ENCODE data around the gene PLA2G4A. TPM values are rescaled to one million over a fixed set of nuclear protein-coding genes. Genes with fewer than 3 reads are reported as not detected.

Gene PLA2G4A
- total RNA-seq, 1 experiment from 2014 or later, result 0.39 TPM

DNA sequence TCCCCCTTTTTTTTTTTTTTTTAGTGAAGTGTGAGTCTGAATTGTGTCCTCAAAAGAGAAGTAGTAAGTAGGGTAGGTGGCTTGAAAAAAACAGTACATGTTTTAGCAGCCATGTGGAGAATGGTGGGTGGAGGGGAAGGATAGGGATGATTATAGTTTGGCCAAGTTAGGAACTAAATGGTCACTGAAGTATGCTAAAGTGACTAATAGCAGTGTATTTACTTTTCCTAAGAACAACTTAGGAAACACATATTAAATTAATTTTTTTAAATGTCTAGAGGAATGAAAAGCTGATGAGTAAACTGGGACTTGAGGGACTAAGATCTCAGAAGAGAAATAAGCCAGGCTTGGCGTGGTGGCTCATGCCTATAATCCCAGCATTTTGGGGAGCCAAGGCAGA lies 55.5 kb downstream of the PLA2G4A start:
- Histone ChIP-seq H3K23me2 (ENCODE audit: insufficient read length, low read depth, low read length, poor library complexity, severe bottlenecking) (no peaks in the 10 kb centered on the region), H3K79me1 (ENCODE audit: insufficient read depth, low read depth, low read length, poor library complexity, severe bottlenecking) (no peaks in the 10 kb centered on the region), H2BK12ac (ENCODE audit: insufficient read length, low read depth, low read length) (no peak overlapping the region), H3K4me2 (ENCODE audit: insufficient read depth, insufficient read length, low read length) (no peak overlapping the region), H4K91ac (ENCODE audit: insufficient read length, low read depth, low read length) (no peak overlapping the region), H4K8ac (replicated peaks; ENCODE audit: insufficient read length, low read depth, low read length) (no peak overlapping the region), H3K23ac (ENCODE audit: insufficient read length, low read depth, low read length) (no peak overlapping the region), H3K9me3 (ENCODE audit: control insufficient read depth, low read depth, low read length) (no peaks in the 10 kb centered on the region), H3K27ac (ENCODE audit: insufficient read length, low read depth, low read length) (no peak overlapping the region), H4K20me1 (ENCODE audit: control insufficient read depth, insufficient read depth, insufficient read length) (no peaks in the 10 kb centered on the region), H2BK5ac (ENCODE audit: insufficient read length, low read length) (no peak overlapping the region), H3K18ac (ENCODE audit: insufficient read length, low read depth, low read length) (no peak overlapping the region), H3K9ac (ENCODE audit: extremely low read depth, insufficient read length, low read length) (no peak overlapping the region), H3K14ac (ENCODE audit: insufficient read depth, low read length) (no peak overlapping the region), H2AK5ac (ENCODE audit: insufficient read length, low read length) (no peak overlapping the region), H3K4ac (ENCODE audit: low read depth, low read length) (no peak overlapping the region), H2BK120ac (ENCODE audit: low read depth, low read length, poor library complexity, severe bottlenecking) (no peak overlapping the region), H2BK20ac (ENCODE audit: low read depth, low read length, poor library complexity, severe bottlenecking) (no peak overlapping the region), H3K4me1 (ENCODE audit: insufficient read depth, low read length) (0 out of 2 replicates have a peak, but pooled peaks cover 2% of the 10 kb centered on the region), H3K27me3 (ENCODE audit: insufficient read depth, low read length) (no peaks in the 10 kb centered on the region), H3K56ac (ENCODE audit: insufficient read length, low read depth, low read length) (no peak overlapping the region), H4K5ac (ENCODE audit: insufficient read length, low read depth, low read length) (no peak overlapping the region), H2AFZ (ENCODE audit: low read length) (no peak overlapping the region), H3T11ph (ENCODE audit: low read length) (no peak overlapping the region), H2BK15ac (ENCODE audit: low read depth, low read length) (no peak overlapping the region), H3K79me2 (ENCODE audit: insufficient read depth, low read length) (no peaks in the 10 kb centered on the region)
- H3K36me3 Mint-ChIP-seq (ENCODE audit: insufficient read depth in 1 of 3, low read depth in 3 of 3), result peaks cover 0 to 8% (median 0%) of the 10 kb centered on the region in 3 experiments; a peak in 1 of 7 replicates
- peaks cover 9% of the 10 kb centered on the region in 2 experiments for H3K4me1 Mint-ChIP-seq
- peaks cover 0 to 7% of the 10 kb centered on the region in 2 experiments; a peak in 2 of 5 replicates for H3K9me3 Mint-ChIP-seq
- H3K27ac Mint-ChIP-seq, result no peak overlapping the region
- TF ChIP-seq CTCF (conservative IDR thresholded peaks at IDR 0.05), result no peak
- H3K27me3 Mint-ChIP-seq (ENCODE audit: low read depth), result no peaks in the 10 kb centered on the region
- WGBS (ENCODE audit: extremely low coverage, insufficient read length, low lambda C conversion rate), result no CpG with 5 or more reads among the region's 1 CpG
- H3K4me3 Mint-ChIP-seq, result no peak overlapping the region
- DNase-seq, result no peak
